ENCODE data around the gene QRFP.

QRFP gene

DNA sequence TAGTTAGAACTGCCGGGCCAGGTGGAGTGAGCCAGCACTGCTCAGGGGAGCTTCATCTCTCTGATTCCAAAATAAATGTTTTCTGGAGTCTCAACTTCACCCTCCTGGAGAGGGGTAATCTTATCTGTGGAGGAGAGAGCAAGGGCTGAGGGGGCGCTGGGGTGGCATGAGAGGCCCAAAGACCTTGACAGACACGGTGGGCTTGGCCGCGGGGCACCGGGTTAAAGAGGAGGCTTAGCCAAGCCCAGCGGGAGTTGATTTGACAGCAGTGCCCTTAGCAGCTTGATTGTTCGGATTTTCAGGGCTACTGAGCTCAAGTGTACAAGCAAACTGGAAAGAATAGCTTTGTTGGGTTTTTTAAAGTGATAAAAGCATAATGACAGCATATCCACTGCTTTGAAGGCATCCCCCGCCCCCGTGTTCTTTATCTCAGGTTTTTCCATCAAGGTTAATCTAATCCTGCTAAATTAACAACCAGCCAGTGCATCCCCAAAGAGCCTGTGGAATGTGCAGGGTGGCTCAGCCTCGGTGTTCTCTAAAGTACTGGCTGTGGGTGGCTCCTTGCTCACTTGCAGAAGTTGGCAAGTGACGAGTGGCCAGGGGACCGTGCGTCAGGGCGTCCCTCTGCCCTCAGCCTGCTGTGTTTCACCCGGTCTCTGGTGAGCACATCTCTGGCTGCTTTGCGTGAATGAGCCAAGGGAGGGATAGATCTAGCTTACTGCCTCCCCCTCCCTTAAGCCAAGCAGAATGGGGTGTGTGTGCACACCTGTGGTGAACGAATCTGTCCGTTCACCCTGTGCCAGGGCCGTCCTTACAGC, 5.5 kb downstream of the QRFP start:
- no peak for DNase-seq (ENCODE audit: low read depth)

DNA sequence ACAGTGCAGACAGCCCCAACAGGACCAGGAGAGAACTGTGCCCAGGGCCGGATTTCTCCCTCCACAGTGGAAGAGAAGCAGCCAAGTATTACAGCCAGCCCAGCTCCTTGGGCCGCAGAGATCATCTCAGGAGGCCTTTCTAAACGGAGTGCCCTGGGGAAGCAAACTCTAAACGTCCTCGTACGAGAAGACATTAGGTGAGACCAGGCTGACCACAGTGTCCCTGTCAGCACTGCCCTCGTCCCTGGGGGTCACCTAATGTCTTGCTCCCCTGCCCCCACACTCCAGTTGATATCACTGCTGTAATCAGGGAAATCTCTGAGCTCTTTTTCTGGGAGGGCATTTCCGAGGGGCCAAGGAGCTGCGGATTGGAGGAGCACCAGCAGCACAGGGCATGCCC, 6.5 kb downstream of the QRFP start:
- no peak for DNase-seq (ENCODE audit: low read depth)

DNA sequence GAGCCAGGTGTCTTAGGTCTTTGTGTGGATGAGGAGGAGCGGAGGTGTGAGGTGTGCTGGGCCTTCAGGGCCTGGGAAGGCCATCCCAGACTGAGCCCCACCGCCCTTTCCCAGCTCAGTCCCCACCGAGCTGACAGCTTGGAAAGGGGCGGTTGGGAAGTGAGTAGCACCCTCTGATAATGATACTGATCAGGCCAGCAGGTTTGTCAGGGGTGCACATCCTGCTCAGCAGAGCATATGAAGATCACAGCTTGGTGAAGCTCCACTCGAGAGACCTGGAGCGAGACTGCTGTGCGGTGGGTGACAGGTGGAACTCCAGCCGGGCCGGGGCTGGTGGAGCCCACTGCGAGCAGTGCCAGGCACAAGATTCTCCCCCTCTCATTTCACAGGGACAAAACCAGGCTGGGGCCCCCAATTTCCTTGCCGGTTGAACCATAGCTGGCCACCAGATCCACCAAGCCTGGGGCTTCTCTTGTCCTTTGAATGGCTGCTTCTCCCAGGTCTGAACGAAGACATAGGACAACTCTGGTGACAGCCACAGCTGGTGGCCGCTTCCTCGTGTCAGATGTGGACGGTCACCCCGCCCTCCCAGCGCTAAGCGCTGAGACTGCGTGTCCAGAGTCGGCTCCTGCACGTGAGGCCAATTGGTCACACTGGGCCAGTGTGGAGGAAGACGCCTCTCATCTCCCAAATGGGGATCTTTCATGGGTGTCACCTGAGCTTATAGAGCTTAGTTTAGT, 8.3 kb downstream of the QRFP start:
- no peak for DNase-seq (ENCODE audit: low read depth)

DNA sequence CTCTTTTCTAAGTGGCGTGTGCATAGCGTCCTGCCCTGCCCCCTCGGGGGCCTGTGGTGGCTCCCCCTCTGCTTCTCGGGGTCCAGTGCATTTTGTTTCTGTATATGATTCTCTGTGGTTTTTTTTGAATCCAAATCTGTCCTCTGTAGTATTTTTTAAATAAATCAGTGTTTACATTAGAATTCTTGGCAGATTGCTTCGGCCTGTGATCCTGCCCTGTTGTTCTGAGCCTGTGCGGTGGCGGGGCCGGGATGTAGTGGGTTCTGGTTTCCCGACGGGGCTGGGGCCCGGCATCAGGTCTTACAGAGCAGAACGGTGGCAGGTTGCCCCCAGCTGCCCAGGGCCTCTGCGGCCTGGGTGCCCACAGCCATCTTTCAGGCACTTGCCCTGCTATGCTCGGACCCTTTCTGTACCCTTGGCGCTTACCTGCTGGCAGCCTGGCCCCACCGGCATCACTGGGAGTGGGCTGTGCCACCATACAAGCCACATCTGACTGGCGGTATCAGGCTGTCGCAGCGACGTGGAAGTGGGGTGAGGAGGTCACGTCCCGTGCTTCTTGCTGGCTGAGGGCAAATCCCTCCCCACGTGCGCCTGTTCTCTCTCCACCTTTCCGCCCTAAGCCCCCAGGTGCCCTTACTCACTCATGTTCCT, 9.0 kb downstream of the QRFP start:
- DNase-seq (ENCODE audit: low read depth) = no peak

DNA sequence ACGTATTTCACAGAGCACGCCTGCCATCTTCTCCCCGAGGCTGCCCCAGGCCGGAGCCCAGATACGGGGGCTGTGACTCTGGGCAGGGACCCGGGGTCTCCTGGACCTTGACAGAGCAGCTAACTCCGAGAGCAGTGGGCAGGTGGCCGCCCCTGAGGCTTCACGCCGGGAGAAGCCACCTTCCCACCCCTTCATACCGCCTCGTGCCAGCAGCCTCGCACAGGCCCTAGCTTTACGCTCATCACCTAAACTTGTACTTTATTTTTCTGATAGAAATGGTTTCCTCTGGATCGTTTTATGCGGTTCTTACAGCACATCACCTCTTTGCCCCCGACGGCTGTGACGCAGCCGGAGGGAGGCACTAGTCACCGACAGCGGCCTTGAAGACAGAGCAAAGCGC, 9.6 kb downstream of the QRFP start:
- no peak for DNase-seq (ENCODE audit: low read depth)

DNA sequence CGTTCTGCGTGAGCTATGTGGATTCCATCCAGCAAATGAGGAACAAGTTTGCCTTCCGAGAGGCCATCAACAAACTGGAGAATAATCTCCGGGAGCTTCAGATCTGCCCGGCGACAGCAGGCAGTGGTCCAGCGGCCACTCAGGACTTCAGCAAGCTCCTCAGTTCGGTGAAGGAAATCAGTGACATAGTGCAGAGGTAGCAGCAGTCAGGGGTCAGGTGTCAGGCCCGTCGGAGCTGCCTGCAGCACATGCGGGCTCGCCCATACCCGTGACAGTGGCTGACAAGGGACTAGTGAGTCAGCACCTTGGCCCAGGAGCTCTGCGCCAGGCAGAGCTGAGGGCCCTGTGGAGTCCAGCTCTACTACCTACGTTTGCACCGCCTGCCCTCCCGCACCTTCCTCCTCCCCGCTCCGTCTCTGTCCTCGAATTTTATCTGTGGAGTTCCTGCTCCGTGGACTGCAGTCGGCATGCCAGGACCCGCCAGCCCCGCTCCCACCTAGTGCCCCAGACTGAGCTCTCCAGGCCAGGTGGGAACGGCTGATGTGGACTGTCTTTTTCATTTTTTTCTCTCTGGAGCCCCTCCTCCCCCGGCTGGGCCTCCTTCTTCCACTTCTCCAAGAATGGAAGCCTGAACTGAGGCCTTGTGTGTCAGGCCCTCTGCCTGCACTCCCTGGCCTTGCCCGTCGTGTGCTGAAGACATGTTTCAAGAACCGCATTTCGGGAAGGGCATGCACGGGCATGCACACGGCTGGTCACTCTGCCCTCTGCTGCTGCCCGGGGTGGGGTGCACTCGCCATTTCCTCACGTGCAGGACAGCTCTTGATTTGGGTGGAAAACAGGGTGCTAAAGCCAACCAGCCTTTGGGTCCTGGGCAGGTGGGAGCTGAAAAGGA, 10.9 kb downstream of the QRFP start:
- DNase-seq (ENCODE audit: low read depth) = no peak

DNA sequence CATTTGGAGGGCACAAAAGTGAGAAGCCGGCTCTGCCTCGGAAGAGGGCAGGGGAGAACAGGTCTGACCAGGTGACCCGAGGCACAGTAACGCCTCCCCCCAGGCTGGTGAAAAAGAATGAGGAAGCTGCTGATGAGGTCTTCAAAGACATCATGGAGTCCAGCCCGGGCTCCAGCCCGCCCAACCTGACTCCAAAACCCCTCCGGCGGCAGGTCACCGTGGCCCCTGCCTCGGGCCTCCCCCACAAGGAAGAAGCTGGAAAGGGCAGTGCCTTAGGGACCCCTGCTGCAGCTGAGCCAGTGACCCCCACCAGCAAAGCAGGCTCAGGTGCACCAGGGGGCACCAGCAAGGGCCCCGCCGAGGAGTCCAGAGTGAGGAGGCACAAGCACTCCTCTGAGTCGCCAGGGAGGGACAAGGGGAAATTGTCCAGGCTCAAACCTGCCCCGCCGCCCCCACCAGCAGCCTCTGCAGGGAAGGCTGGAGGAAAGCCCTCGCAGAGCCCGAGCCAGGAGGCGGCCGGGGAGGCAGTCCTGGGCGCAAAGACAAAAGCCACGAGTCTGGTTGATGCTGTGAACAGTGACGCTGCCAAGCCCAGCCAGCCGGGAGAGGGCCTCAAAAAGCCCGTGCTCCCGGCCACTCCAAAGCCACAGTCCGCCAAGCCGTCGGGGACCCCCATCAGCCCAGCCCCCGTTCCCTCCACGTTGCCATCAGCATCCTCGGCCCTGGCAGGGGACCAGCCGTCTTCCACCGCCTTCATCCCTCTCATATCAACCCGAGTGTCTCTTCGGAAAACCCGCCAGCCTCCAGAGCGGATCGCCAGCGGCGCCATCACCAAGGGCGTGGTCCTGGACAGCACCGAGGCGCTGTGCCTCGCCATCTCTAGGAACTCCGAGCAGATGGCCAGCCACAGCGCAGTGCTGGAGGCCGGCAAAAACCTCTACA, 11.8 kb downstream of the QRFP start:
- DNase-seq (ENCODE audit: low read depth) = no peak

DNA sequence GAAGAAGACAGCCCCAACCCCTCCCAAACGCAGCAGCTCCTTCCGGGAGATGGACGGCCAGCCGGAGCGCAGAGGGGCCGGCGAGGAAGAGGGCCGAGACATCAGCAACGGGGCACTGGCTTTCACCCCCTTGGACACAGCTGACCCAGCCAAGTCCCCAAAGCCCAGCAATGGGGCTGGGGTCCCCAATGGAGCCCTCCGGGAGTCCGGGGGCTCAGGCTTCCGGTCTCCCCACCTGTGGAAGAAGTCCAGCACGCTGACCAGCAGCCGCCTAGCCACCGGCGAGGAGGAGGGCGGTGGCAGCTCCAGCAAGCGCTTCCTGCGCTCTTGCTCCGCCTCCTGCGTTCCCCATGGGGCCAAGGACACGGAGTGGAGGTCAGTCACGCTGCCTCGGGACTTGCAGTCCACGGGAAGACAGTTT, 12.5 kb downstream of the QRFP start:
- DNase-seq (ENCODE audit: low read depth) = no peak

DNA sequence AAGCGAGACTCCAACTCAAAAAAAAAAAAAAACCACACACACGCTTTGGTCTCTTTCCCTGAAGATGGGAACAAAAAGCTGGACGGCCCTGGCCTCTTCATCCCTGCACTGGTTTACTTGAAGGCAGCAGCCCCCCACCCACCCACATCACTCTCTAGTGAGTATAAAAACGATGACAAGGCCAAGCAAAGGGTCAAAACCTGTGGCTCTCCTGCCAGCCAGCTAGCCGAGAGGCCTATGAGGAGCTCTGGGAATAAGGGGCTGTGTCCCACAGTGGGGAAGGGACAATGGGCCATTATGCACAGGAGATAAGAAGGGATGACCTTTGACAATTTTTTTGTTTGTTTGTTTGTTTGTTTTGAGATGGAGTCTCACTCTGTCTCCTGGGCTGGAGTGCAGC, 13.1 kb downstream of the QRFP start:
- DNase-seq (ENCODE audit: low read depth) = no peak

DNA sequence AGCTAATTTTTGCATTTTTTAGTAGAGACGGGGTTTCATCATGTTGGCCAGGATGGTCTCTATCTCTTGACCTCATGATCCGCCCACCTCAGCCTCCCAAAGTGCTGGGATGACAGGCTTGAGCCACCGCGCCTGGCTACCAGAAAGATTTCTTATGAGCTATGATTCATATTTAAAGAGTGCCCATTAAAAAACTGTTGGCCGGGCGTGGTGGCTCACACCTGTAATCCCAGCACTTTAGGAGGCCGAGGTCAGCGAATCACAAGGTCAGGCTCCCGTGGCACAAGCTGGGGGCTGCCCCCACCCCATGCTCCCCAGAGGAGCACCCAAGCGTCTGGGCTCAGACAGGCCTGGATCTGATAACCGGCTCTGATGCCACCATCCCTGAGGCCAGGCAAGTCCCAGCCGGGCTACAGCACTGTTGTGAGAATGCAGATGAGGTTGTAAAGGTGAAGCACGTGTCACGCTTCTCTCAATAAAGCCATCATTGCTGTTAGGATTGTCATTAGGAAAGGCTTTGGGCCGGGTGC, 13.9 kb downstream of the QRFP start:
- no peak for DNase-seq (ENCODE audit: low read depth)

DNA sequence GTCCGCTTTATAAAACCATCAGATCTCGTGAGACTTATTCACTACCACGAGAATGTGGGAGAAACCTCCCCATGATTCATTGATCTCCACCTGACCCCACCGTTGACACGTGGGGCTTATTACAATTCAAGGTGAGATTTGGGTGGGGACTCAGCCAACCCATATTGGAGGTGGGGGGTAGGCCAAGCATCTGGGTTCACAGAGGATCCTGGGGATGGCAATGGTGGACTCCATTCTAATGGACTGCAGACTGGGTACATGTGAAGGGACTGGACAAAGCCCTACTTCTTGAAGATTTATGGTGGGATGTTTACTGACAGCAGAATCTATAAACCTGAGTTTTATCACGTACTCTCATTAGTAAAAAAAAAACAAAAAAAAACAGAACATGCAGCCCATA, 15.1 kb downstream of the QRFP start:
- no peak for DNase-seq (ENCODE audit: low read depth)

DNA sequence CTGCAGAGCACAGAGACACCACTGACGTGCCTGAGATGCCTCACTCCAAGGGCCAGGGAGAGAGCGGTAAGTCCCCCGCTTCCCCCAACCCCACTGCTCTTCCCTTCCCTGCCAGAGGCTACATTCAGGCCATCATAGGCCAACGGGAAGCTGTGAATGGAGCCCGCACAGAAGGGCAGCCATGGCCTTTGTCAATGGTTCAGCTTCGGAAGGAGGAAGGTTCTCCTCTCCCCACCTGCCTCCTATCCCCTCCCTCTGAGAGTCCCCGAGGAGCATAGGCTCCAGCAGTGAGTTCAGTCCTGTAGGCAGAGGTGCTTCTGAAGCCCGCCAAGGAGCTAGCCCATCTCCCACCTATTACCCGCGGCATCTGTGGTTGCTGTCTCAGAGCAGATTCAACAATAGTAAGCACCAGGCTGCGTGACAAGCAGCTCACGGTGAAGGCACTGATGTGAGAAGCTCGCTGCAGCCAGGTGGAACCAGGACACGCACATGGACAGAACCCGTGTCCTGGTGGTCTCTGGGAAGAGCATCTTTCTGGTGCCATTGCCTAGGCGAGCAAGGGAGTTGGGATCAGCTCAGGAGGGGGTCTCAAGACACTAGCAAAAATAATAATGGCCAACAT, 15.9 kb downstream of the QRFP start:
- no peak for DNase-seq (ENCODE audit: low read depth)

DNA sequence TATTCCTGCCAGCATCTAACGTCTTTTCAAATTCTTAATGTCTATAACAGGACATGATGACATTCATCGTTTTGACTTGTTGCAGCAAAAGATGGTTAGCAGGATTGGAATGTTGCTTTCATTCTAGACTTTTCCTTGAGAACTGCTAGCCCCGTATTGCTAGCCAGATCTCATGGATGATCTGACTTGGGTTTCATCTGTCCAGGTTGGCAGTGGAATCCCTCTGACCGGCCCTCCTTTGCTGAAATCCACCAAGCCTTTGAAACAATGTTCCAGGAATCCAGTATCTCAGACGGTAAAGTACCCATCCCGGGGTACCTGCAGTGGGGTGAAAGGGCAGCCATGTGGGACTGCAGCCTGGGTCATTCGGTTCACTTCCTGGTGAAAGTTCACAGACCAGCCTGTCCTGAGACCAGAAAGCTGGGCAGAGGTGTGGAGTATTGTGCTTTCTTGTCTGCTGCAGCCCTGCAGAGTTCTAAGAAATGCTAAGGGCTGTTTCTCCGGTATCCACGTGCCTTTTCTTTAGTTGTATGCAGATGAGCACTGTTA, 16.7 kb downstream of the QRFP start:
- DNase-seq (ENCODE audit: low read depth) = no peak

DNA sequence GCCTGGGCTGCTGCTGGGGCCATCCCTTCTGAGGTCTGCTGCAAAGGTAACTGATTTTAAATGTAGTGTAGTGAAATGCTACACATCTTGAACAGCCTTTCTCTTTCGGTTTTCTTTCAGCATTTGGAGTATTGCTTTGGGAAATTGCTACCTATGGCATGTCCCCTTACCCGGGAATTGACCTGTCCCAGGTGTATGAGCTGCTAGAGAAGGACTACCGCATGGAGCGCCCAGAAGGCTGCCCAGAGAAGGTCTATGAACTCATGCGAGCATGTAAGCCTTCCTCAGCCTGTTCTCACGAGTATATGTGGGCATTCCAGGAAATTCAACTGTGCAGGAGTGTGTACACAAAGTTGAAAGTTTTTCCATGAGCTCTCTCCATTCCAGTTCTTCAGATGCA, 18.3 kb downstream of the QRFP start:
- DNase-seq (ENCODE audit: low read depth) = no peak

DNA sequence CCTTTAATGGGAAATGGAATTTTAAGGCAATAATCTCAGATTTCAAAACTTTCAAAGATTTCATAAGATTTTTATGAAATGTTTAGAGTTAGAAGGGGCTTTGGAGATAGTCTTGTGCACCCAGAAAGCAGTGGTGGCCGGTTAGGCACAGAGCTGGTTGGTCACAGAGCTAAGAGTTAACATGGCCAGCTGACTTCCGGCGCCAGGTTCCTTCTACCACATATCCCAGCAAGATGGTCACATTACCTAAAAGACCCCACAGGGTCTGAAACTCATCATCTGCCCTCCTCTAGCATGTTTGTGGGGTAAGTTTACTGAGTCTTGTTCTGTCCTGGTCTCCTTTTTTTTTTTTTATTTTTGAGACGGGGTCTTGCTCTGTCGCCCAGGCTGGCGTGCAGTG, 19.3 kb downstream of the QRFP start:
- DNase-seq (ENCODE audit: low read depth) = no peak

DNA sequence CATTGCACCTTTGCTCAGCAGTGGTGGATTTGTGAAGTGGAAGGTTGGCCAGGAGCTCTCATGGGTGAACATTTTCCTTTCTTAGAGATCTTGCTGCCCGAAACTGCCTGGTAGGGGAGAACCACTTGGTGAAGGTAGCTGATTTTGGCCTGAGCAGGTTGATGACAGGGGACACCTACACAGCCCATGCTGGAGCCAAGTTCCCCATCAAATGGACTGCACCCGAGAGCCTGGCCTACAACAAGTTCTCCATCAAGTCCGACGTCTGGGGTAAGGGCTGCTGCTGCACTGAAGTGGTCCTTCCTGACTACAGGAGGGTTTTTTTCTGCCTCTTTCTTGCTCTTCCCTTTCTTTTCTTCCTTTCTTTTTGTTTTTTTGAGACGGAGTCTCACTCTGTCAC, 21.8 kb downstream of the QRFP start:
- DNase-seq (ENCODE audit: low read depth) = no peak

DNA sequence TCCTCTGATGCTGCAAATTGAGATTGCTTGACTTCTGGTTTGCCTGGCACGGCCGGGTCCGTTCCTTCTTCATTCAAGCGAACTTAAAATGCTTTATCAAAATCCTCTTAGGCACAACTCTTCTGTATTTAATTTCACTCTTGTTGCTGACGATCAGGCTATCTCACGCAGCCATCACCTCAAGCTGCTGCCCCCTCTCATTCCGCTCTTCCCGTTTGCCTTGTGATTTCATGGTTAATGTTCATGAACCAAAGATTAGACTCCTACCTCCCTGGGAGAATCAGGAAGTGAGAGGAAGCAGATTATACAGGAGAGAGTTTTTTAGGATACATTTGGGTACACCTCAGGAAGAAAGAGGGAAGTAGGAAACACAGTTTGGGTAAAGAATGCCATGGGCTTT, 22.6 kb downstream of the QRFP start:
- no peak for DNase-seq (ENCODE audit: low read depth)

DNA sequence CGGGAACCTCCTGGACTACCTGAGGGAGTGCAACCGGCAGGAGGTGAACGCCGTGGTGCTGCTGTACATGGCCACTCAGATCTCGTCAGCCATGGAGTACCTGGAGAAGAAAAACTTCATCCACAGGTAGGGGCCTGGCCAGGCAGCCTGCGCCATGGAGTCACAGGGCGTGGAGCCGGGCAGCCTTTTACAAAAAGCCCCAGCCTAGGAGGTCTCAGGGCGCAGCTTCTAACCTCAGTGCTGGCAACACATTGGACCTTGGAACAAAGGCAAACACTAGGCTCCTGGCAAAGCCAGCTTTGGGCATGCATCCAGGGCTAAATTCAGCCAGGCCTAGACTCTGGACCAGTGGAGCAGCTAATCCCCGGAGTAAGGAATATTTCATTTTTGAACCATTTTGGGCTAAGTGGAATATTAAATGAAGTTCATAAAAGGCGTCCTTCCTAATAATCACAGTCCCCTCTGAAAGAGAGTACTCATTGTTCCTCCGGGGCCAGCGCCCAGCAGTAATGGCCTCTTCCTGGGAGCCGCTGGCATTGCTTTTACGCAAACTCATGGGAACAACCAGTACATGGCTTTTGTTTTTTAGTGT, 23.6 kb downstream of the QRFP start:
- no peak for DNase-seq (ENCODE audit: low read depth)

DNA sequence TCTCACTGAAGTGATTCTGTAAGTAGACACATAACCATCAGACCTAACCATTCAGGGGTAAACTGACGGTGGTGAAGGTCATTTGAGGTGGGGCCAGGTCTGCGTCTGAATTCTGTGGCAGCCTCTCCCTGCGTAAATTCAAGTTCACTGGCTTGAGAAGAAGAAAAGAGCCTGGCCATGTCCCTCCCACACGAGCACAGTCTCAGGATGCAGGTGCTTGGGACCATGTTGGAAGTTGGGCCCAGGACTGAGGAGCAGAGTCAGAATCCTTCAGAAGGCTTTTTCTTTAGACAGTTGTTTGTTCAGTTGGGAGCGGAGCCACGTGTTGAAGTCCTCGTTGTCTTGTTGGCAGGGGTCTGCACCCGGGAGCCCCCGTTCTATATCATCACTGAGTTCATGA, 24.1 kb downstream of the QRFP start:
- no peak for DNase-seq (ENCODE audit: low read depth)

DNA sequence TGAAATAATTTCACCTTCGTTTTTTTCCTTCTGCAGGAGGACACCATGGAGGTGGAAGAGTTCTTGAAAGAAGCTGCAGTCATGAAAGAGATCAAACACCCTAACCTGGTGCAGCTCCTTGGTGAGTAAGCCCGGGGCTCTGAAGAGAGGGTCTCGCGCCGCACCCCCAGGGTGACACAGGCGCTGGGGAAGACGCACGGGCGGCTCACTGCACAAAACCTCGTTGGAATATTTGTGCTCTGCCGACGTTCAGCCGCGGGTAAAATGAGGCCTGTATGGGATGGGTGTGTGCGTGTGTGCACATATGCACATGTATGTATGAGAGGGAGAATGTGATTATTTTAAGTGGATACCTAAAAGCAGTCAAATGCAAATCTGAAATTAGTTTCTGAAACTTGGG, 24.5 kb downstream of the QRFP start:
- DNase-seq (ENCODE audit: low read depth) = no peak

Measured in stimulated activated CD8-positive, alpha-beta memory T cell treated with anti-CD3 and anti-CD28 coated beads, Interleukin-12 subunit alpha, Interleukin-12 subunit beta, amount 100 ng/mL, for 1 hour (primary cell).